GM12878 (cell line): ENCODE data around the gene GPAT3. TPM values are rescaled to one million over a fixed set of nuclear protein-coding genes. Genes with fewer than 3 reads are reported as not detected.

ENCODE experiments used
- ATAC-seq: fragments of 200-7000 bp; cut with Tn5 transposase; 3 replicates; pipeline ENCODE4 v1.9.1; 2020; ENCODE audit warnings: mild to moderate bottlenecking, moderate library complexity
- BruUV-seq: library from RNA; stranded (reverse); fragments of 400-500 nt; replicated peaks from 2 replicates; lab custom pipeline; 2021; lab: Mats Ljungman, UMichigan
- CTCF ChIA-PET: fragments of 300-600 bp; sonication (Branson Sonifier 250); formaldehyde crosslinking; extraction: SDS; loops from one replicate; lab custom pipeline; 2021; ENCODE audit warnings: inconsistent platforms; lab: Yijun Ruan, JAX
- POLR2A ChIA-PET: fragments of 350-600 bp; formaldehyde crosslinking; extraction: SDS; loops from one replicate; lab custom pipeline; 2021; ENCODE audit warnings: inconsistent platforms; lab: Charles Lee
- RAD21 ChIA-PET: fragments of 300-600 bp; sonication (Branson Sonifier 250); formaldehyde crosslinking; loops from one replicate; lab custom pipeline; 2023; ENCODE audit warnings: antibody characterized with exemption; ENCODE audit not compliant: unreplicated experiment; lab: Charles Lee
- SMC1A ChIA-PET: fragments of 300-600 bp; sonication (Branson Sonifier 250); formaldehyde crosslinking; loops from one replicate; lab custom pipeline; 2023; ENCODE audit not compliant: unreplicated experiment, uncharacterized antibody; lab: Charles Lee
- DNase-seq: peaks from one replicate; pipeline ENCODE4 v3.0.0-alpha.2; 2011; ENCODE audit warnings: low read depth, low spot score
- FAIRE-seq: peaks from 3 replicates; lab custom pipeline; 2011; peaks lifted over from hg19 to GRCh38; lab: Jason Lieb, UNC
- H2AFZ ChIP-seq: 2 replicates; pipeline ENCODE4 v1.6.0; 2011; ENCODE audit warnings: low read depth, low read length, control low read depth; ENCODE audit not compliant: control insufficient read depth
- H3K27ac ChIP-seq: 2 replicates; pipeline ENCODE4 v1.5.1; 2011; ENCODE audit warnings: control low read depth; ENCODE audit not compliant: control insufficient read depth, insufficient read depth
- H3K27me3 ChIP-seq, 2 experiments: replicated peaks in 1 of 2; 2 replicates each; pipeline versions ENCODE4 v1.6.0 to v1.6.1; 2011; ENCODE audit warnings: low read length in 1 of 2; ENCODE audit not compliant: control insufficient read depth in 2 of 2, insufficient read depth in 2 of 2
- H3K36me3 ChIP-seq, 2 experiments: 2 replicates each; pipeline ENCODE4 v1.5.1; 2011; ENCODE audit warnings: low read length in 1 of 2; ENCODE audit not compliant: control insufficient read depth in 2 of 2, insufficient read depth in 2 of 2
- H3K4me1 ChIP-seq: 2 replicates; pipeline ENCODE4 v1.6.1; 2011; ENCODE audit warnings: mild to moderate bottlenecking, low read length, moderate library complexity, mixed read lengths; ENCODE audit not compliant: control insufficient read depth, insufficient read depth
- H3K4me2 ChIP-seq: 2 replicates; pipeline ENCODE4 v1.6.0; 2011; ENCODE audit warnings: control low read depth; ENCODE audit not compliant: control insufficient read depth, insufficient read depth
- H3K4me3 ChIP-seq: fragments of 200-600 bp; sonication (generic); 2 replicates; pipeline ENCODE4 v1.5.1; 2016
- H3K79me2 ChIP-seq: 2 replicates; pipeline ENCODE4 v1.6.0; 2011; ENCODE audit warnings: low read length; ENCODE audit not compliant: control insufficient read depth, insufficient read depth
- H3K9ac ChIP-seq: 2 replicates; pipeline ENCODE4 v1.8.0; 2011; ENCODE audit warnings: low read length, control low read depth, mixed read lengths; ENCODE audit not compliant: control insufficient read depth, insufficient read depth
- H3K9me3 ChIP-seq: replicated peaks from 3 replicates; pipeline ENCODE4 v1.5.1; 2011; ENCODE audit warnings: mild to moderate bottlenecking, low read length; ENCODE audit not compliant: control insufficient read depth, insufficient read depth
- H4K20me1 ChIP-seq: 2 replicates; pipeline ENCODE4 v1.6.0; 2011; ENCODE audit not compliant: control insufficient read depth, insufficient read depth
- CHD1 ChIP-seq: IDR thresholded peaks from 2 replicates; pipeline ENCODE4 v1.6.1; 2012; ENCODE audit warnings: low read depth, low read length, improper control_type of control experiment
- E2F8 ChIP-seq: fragments of 450-650 bp; IDR thresholded peaks from 2 replicates; pipeline ENCODE4 v1.6.1; 2018; ENCODE audit warnings: mild to moderate bottlenecking, low read depth, moderate library complexity; ENCODE audit not compliant: partially characterized antibody
- ESRRA ChIP-seq: IDR thresholded peaks from 2 replicates; pipeline ENCODE4 v1.6.1; 2012; ENCODE audit warnings: mild to moderate bottlenecking, low read length, improper control_type of control experiment
- EZH2 ChIP-seq: IDR thresholded peaks from 2 replicates; pipeline ENCODE4 v1.6.1; 2012; ENCODE audit warnings: low read depth, mild to moderate bottlenecking, control low read depth, inconsistent platforms, low read length, borderline replicate concordance; ENCODE audit not compliant: control insufficient read depth
- FOXM1 ChIP-seq: IDR thresholded peaks from 2 replicates; pipeline ENCODE4 v1.6.1; 2012; ENCODE audit warnings: low read depth, mild to moderate bottlenecking, inconsistent platforms, low read length, moderate library complexity
- IKZF1 ChIP-seq: fragments of 450-650 bp; conservative IDR thresholded peaks from 2 replicates; pipeline ENCODE4 v1.6.1; 2017; ENCODE audit warnings: antibody characterized with exemption, mild to moderate bottlenecking
- JUND ChIP-seq: IDR thresholded peaks from 2 replicates; pipeline ENCODE4 v1.6.1; 2012; ENCODE audit warnings: low read depth, mild to moderate bottlenecking, low read length, improper control_type of control experiment, moderate library complexity
- MEF2A ChIP-seq: IDR thresholded peaks from 2 replicates; pipeline ENCODE4 v1.6.1; 2011; ENCODE audit warnings: low read depth, mild to moderate bottlenecking, low read length, moderate library complexity; ENCODE audit not compliant: insufficient read depth
- NBN ChIP-seq: fragments of 450-650 bp; IDR thresholded peaks from 2 replicates; pipeline ENCODE4 v1.6.1; 2016
- PBX3 ChIP-seq: IDR thresholded peaks from 2 replicates; pipeline ENCODE4 v1.6.1; 2011; ENCODE audit warnings: mild to moderate bottlenecking, low read depth, low read length, moderate library complexity; ENCODE audit not compliant: insufficient replicate concordance
- RAD21 ChIP-seq: IDR thresholded peaks from 2 replicates; pipeline ENCODE4 v1.6.1; 2011; ENCODE audit warnings: mild to moderate bottlenecking, low read depth, low read length, moderate library complexity; ENCODE audit not compliant: insufficient read depth
- SMARCA5 ChIP-seq: fragments of 450-650 bp; IDR thresholded peaks from 2 replicates; pipeline ENCODE4 v1.6.1; 2017; ENCODE audit warnings: mild to moderate bottlenecking
- TAF1 ChIP-seq: IDR thresholded peaks from 2 replicates; pipeline ENCODE4 v1.6.1; 2011; ENCODE audit warnings: mild to moderate bottlenecking, low read depth, low read length, borderline replicate concordance
- TCF7 ChIP-seq: IDR thresholded peaks from 2 replicates; pipeline ENCODE4 v1.6.1; 2014; ENCODE audit warnings: antibody characterized with exemption, borderline replicate concordance
- YY1 ChIP-seq: IDR thresholded peaks from 2 replicates; pipeline ENCODE4 v1.6.1; 2011; ENCODE audit warnings: low read depth, mild to moderate bottlenecking, low read length
- ZNF687 ChIP-seq: fragments of 450-650 bp; IDR thresholded peaks from 2 replicates; pipeline ENCODE4 v1.6.1; 2017; ENCODE audit warnings: mild to moderate bottlenecking, moderate library complexity
- ZZZ3 ChIP-seq: IDR thresholded peaks from 2 replicates; pipeline ENCODE4 v1.6.1; 2011; ENCODE audit warnings: low read depth; ENCODE audit not compliant: control insufficient read depth, insufficient read length
- in situ Hi-C: fragments of 300-500 bp; cut with MboI; formaldehyde crosslinking; loops from 9 replicates; pipeline ENCODE4 v1.14.3; 2018; ENCODE audit warnings: mixed read lengths
- intact Hi-C: fragments of 100-400 bp; cut with micrococcal nuclease; formaldehyde crosslinking; loops from one replicate; pipeline ENCODE4 v1.14.2; 2022; ENCODE audit not compliant: unreplicated experiment
- polyA plus RNA-seq, 11 experiments: library from polyadenylated mRNA; depleted of rRNA in 4 of 11; unstranded in 6 of 11; stranded (reverse) in 5 of 11; fragments of >200 nt; fragmentation: Nextera tagmentation in 4 of 11; fragmentation: Illumina TruSeq in 1 of 11; extraction: Ambion mirVana in 4 of 11; extraction: Trizol in 1 of 11; gene quantifications; 1 replicate in 1 of 11; 2 replicates in 10 of 11; pipeline versions ENCODE4 v1.2.1 to v1.2.3, GENCODE V29; 2011 to 2016; ENCODE audit warnings: inconsistent platforms in 2 of 11, missing spikeins in 2 of 11, low read depth in 1 of 11
- total RNA-seq, 4 experiments: library from RNA; depleted of rRNA in 3 of 4; stranded (reverse); fragments of >200 nt in 3 of 4; fragmentation: Illumina TruSeq in 1 of 4; extraction: Trizol in 1 of 4; gene quantifications; 2 replicates each; pipeline versions ENCODE4 v1.2.1 to v1.2.3, GENCODE V29; 2013 to 2021

GPAT3 gene
- total and polyA plus RNA-seq, 10 of the 15 experiments (the other 5 are each of a cell fraction or from before 2014, with no cell fraction given), result 0.26 to 1.1 (median 0.52) TPM

- no peak for TF ChIP-seq ZNF687
- no peak for TF ChIP-seq PBX3
- TF ChIP-seq ESRRA, result no peak
- no peak for TF ChIP-seq JUND
- TF ChIP-seq, all 136 proteins: peak for 0
Observed at GRCh38 chr4:83610729-83611128, 74.8 kb downstream of the GPAT3 start (continued).

GRCh38 chr4:83613023-83613422, 77.1 kb downstream of the GPAT3 start:
- no peak for FAIRE-seq
- SMC1A ChIA-PET, result no interaction called here
- RAD21 ChIA-PET, result interaction anchor here (1.1 kb wide), 1 partner anchor 114 kb away, joined by 4 read pairs; no protein-coding TSS in a partner anchor
- TF ChIP-seq E2F8, result no peak
- no peak for TF ChIP-seq FOXM1
- TF ChIP-seq YY1, result no peak
- no peak for TF ChIP-seq EZH2
- TF ChIP-seq MEF2A, result no peak
- TF ChIP-seq TCF7, result no peak
- no peak for TF ChIP-seq CHD1
- no peak for TF ChIP-seq IKZF1
- no peak for TF ChIP-seq SMARCA5
- TF ChIP-seq RAD21, result no peak
- no peak for TF ChIP-seq TAF1
- TF ChIP-seq NBN, result no peak
- no peak for TF ChIP-seq ZZZ3

More at GRCh38 chr4:83613023-83613422, 77.1 kb downstream of the GPAT3 start:
- intact Hi-C loops, result no loop called here
- Histone ChIP-seq H3K9ac (no peak overlapping the region), H3K4me3 (no peak overlapping the region), H3K9me3 (peaks cover 2% of the 10 kb centered on the region; the same call in 2 of the 3 replicates), H2AFZ (no peak overlapping the region), H3K27me3 (no peaks in the 10 kb centered on the region), H3K4me2 (no peak overlapping the region), H3K36me3 (no peaks in the 10 kb centered on the region), H3K79me2 (no peaks in the 10 kb centered on the region), H4K20me1 (no peaks in the 10 kb centered on the region), H3K27ac (no peak overlapping the region), H3K4me1 (no peaks in the 10 kb centered on the region)
- CTCF ChIA-PET, result interaction anchor here (1.1 to 2.0 kb wide), 2 partner anchors 11 to 33 kb away, joined by 3 to 6 read pairs; no protein-coding TSS in a partner anchor
- ATAC-seq (no peak), DNase-seq (no peak)
- in situ Hi-C loops, result no loop called here
- BruUV-seq, result no TSS peak
- POLR2A ChIA-PET, result no interaction called here
